Glutamatergic neuron (in vitro differentiated cells): Measurements from ENCODE around the gene NRAP. TPM values are rescaled to one million over a fixed set of nuclear protein-coding genes. Genes with fewer than 3 reads are reported as not detected.

Experiments
- DNase-seq: peaks from one replicate; pipeline ENCODE4 v3.0.0; 2022
- H3K27ac Mint-ChIP-seq: one replicate; pipeline ENCODE4 v1.8.0; 2020; ENCODE audit warnings: mild to moderate bottlenecking, mixed read lengths, inconsistent platforms; ENCODE audit not compliant: unreplicated experiment
- H3K27me3 Mint-ChIP-seq: one replicate; pipeline ENCODE4 v1.8.0; 2020; ENCODE audit warnings: mild to moderate bottlenecking, moderate library complexity, mixed read lengths, inconsistent platforms; ENCODE audit not compliant: unreplicated experiment
- H3K36me3 Mint-ChIP-seq: one replicate; pipeline ENCODE4 v1.8.0; 2020; ENCODE audit warnings: mild to moderate bottlenecking, mixed read lengths, inconsistent platforms; ENCODE audit not compliant: unreplicated experiment
- H3K4me1 Mint-ChIP-seq: one replicate; pipeline ENCODE4 v1.8.0; 2020; ENCODE audit warnings: mild to moderate bottlenecking, low read depth, mixed read lengths, inconsistent platforms; ENCODE audit not compliant: unreplicated experiment
- H3K4me3 Mint-ChIP-seq: one replicate; pipeline ENCODE4 v1.8.0; 2020; ENCODE audit warnings: mild to moderate bottlenecking, mixed read lengths, inconsistent platforms; ENCODE audit not compliant: unreplicated experiment
- H3K9me3 Mint-ChIP-seq: one replicate; pipeline ENCODE4 v1.8.0; 2020; ENCODE audit warnings: mild to moderate bottlenecking, moderate library complexity, mixed read lengths, inconsistent platforms; ENCODE audit not compliant: unreplicated experiment
- total RNA-seq: library from RNA; stranded (reverse); fragmentation: NEBNext Ultra II Directional; extraction: Animal tissue kit (Norgen Biotek cat#: 25700); gene quantifications from one replicate; pipeline ENCODE4 v1.2.1, GENCODE V29; 2021; ENCODE audit not compliant: unreplicated experiment
- TF ChIP-seq, protein P1 (sequence below): fragments of 200-600 bp; sonication (generic); IDR thresholded peaks from one replicate; pipeline ENCODE4 v1.5.0; 2021; ENCODE audit not compliant: partially characterized antibody, unreplicated experiment

NRAP gene
- total RNA-seq, 1 donor from 2014 or later, result not detected

GRCh38 chr10:113541549-113541927 is 122.3 kb downstream of the NRAP start:
- Mint-ChIP-seq H3K36me3 (no peaks in the 10 kb centered on the region), H3K4me3 (no peak overlapping the region), H3K4me1 (peaks cover 2% of the 10 kb centered on the region), H3K27me3 (peaks cover 6% of the 10 kb centered on the region), H3K9me3 (peaks cover 3% of the 10 kb centered on the region), H3K27ac (no peak overlapping the region)
- no peak for DNase-seq
- TF ChIP-seq, protein P1, sequence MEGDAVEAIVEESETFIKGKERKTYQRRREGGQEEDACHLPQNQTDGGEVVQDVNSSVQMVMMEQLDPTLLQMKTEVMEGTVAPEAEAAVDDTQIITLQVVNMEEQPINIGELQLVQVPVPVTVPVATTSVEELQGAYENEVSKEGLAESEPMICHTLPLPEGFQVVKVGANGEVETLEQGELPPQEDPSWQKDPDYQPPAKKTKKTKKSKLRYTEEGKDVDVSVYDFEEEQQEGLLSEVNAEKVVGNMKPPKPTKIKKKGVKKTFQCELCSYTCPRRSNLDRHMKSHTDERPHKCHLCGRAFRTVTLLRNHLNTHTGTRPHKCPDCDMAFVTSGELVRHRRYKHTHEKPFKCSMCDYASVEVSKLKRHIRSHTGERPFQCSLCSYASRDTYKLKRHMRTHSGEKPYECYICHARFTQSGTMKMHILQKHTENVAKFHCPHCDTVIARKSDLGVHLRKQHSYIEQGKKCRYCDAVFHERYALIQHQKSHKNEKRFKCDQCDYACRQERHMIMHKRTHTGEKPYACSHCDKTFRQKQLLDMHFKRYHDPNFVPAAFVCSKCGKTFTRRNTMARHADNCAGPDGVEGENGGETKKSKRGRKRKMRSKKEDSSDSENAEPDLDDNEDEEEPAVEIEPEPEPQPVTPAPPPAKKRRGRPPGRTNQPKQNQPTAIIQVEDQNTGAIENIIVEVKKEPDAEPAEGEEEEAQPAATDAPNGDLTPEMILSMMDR, result no peak

GRCh38 chr10:113540845-113541548 is 122.8 kb downstream of the NRAP start:
- Mint-ChIP-seq H3K27me3 (peaks cover 6% of the 10 kb centered on the region), H3K9me3 (peaks cover 3% of the 10 kb centered on the region)

GRCh38 chr10:113539789-113540188 is 124.1 kb downstream of the NRAP start:
- Mint-ChIP-seq H3K27me3 (peaks cover 6% of the 10 kb centered on the region), H3K9me3 (peaks cover 3% of the 10 kb centered on the region), H3K4me1 (peaks cover 2% of the 10 kb centered on the region), H3K27ac (no peak overlapping the region), H3K4me3 (no peak overlapping the region), H3K36me3 (peaks cover 5% of the 10 kb centered on the region)
- TF ChIP-seq, protein P1, result no peak
- DNase-seq, result no peak

More at GRCh38 chr10:113540845-113541548, 122.8 kb downstream of the NRAP start:
- Mint-ChIP-seq H3K36me3 (no peaks in the 10 kb centered on the region), H3K27ac (no peak overlapping the region), H3K4me1 (peaks cover 2% of the 10 kb centered on the region), H3K4me3 (no peak overlapping the region)
- TF ChIP-seq, protein P1, result no peak
- no peak for DNase-seq

Other genes with a start within 250 kb of the NRAP start
- gene HABP2, start 111.0 kb downstream of the NRAP start, total RNA-seq, result not detected
- not detected for gene CASP7, start 15.9 kb upstream of the NRAP start, total RNA-seq
- not detected for gene PLEKHS1, start 87.6 kb upstream of the NRAP start, total RNA-seq
- 2.8 TPM for gene DCLRE1A, start 190.0 kb upstream of the NRAP start, total RNA-seq
- 23.5 TPM for gene NHLRC2, start 190.6 kb upstream of the NRAP start, total RNA-seq